KOPT-K1 (cell line): ENCODE results near the gene HERPUD2.

Experiments
- H3K27ac ChIP-seq: fragments of 200-600 bp; sonication (generic); 2 replicates; pipeline ENCODE4 v1.5.1; 2016; ENCODE audit warnings: antibody characterized with exemption, mild to moderate bottlenecking, low read depth, low read length; ENCODE audit not compliant: poor library complexity, severe bottlenecking
- H3K36me3 ChIP-seq: fragments of 200-600 bp; sonication (generic); 2 replicates; pipeline ENCODE4 v1.5.1; 2017; ENCODE audit warnings: antibody characterized with exemption, mild to moderate bottlenecking, low read length, moderate library complexity; ENCODE audit not compliant: insufficient read depth
- H3K9me3 ChIP-seq: fragments of 200-600 bp; sonication (generic); 2 replicates; pipeline ENCODE4 v1.5.1; 2017; ENCODE audit warnings: antibody characterized with exemption, low read length, mild to moderate bottlenecking; ENCODE audit not compliant: insufficient read depth, poor library complexity, severe bottlenecking

HERPUD2 gene, protein sequence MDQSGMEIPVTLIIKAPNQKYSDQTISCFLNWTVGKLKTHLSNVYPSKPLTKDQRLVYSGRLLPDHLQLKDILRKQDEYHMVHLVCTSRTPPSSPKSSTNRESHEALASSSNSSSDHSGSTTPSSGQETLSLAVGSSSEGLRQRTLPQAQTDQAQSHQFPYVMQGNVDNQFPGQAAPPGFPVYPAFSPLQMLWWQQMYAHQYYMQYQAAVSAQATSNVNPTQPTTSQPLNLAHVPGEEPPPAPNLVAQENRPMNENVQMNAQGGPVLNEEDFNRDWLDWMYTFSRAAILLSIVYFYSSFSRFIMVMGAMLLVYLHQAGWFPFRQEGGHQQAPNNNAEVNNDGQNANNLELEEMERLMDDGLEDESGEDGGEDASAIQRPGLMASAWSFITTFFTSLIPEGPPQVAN

DNA sequence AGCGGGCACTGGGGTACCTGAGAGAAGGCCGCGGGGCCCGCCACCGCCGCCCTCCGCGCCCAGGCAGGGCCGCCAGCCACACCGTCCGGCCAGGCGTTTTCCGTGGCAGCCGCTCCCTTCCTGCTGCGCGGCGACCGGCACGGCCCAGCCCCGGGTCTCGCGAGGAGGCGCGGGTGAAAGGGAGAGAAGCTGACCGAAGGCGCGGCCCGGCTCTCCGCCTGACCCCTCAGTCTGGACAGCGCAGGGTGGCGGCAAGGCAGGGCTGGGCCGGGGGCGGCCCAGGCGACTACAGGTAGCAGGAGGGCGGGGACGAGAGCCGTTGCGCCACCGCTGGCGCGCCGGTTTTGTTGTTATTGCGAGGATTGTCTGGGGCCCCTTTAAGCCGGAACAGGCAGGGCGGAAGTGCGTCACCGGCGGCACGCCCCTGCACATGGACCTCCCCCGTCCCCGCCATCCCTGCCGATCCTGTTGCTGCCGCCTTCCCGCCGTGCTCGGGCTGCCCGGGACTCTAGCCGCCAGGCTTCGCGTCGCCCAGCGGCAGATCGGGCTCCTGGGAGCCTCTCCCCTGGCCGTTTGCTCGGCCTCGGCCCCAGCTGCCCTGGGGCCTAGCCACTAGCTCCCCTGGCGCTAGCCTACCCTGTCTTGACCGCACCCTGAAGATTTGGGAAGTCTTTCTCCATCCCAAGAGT, at the start of gene HERPUD2:
Gene HERPUD2 (minus strand): TSS at position 352 of the 689 bp plus-strand sequence. CDS start 805 bp downstream, outside the sequence.
- peak within 1 kb of the TSS; percentile 90 for H3K27ac ChIP-seq
- H3K36me3 ChIP-seq, result no peaks in the 10 kb centered on the region
- no peaks in the 10 kb centered on the region for H3K9me3 ChIP-seq

- no peaks in the 10 kb centered on the region for H3K9me3 ChIP-seq
- no peak overlapping the region for H3K27ac ChIP-seq
- no peaks in the 10 kb centered on the region for H3K36me3 ChIP-seq
These were observed 44.0 kb upstream of the HERPUD2 start for GRCh38 chr7:35738889-35739288.

DNA sequence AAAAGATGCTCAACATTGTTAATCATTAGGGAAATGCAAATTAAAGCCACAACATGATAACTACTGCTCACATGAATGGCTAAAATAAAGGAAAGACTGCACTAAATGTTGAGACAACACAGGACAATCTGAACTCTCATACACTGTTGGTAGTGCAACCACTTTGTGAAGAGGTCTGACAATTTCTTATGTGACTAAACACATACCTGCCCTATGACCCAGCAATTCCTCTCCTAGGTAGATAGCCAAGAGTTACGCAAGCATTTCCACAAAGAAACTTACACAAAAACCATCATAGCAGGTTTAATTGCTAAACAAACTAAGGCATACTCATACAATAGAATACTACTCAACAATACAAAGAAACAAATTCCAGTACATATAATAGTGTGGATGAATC, 41.8 kb upstream of the HERPUD2 start:
- H3K36me3 ChIP-seq, result no peaks in the 10 kb centered on the region

DNA sequence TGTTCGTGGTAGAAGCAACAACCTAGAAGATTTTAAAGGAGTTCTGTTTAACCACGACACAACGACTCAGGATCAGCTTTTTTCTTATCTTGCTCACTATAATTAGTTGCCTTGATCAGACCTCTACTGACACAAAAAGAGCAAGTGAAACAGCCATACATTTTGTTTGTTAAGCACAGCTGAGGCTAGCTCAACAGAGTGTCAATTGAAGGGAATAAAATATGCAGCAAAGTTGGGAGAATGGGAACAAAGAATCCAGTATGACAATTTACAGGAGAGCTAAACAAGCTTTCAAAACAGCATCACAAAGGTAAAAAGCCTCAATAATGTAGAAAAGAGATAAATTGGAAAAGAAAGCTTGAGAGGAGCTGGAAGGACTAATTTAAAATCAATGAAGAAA, 40.5 kb upstream of the HERPUD2 start:
- no peak overlapping the region for H3K27ac ChIP-seq
- no peaks in the 10 kb centered on the region for H3K36me3 ChIP-seq
- no peaks in the 10 kb centered on the region for H3K9me3 ChIP-seq

More for the DNA sequence above, 41.8 kb upstream of the HERPUD2 start:
- no peaks in the 10 kb centered on the region for H3K9me3 ChIP-seq
- H3K27ac ChIP-seq, result no peak overlapping the region

- Histone ChIP-seq H3K36me3 (no peaks in the 10 kb centered on the region), H3K9me3 (no peaks in the 10 kb centered on the region), H3K27ac (no peak overlapping the region)
These were observed 39.1 kb upstream of the HERPUD2 start for GRCh38 chr7:35734001-35734483.

DNA sequence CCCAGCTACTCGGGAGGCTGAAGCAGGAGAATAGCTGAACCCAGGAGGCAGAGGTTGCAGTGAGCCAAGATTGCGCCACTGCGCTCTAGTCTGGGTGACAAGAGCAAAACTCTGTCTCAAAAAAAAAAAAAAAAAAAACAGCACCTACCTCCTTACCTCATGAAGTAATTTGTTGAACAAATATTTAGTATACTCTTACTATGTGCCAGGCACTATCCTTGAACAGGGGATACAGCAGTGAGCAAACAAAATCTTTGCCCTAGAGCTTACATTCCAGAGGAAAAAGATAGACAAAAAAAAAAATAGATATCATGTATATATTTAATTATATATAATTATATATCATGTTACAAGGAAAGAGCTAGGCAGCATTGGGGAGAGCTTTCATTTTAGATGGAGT, 36.4 kb upstream of the HERPUD2 start:
- H3K27ac ChIP-seq, result no peak overlapping the region
- H3K36me3 ChIP-seq, result no peaks in the 10 kb centered on the region
- H3K9me3 ChIP-seq, result no peaks in the 10 kb centered on the region

GRCh38 chr7:35729061-35729783, 34.3 kb upstream of the HERPUD2 start:
- Histone ChIP-seq H3K27ac (peak overlapping the region; percentile 30), H3K9me3 (no peaks in the 10 kb centered on the region), H3K36me3 (no peaks in the 10 kb centered on the region)

- Histone ChIP-seq H3K36me3 (no peaks in the 10 kb centered on the region), H3K27ac (peak overlapping the region; percentile 30)
These were observed 33.6 kb upstream of the HERPUD2 start for GRCh38 chr7:35728412-35729060.

GRCh38 chr7:35727571-35727970, 32.6 kb upstream of the HERPUD2 start:
- no peaks in the 10 kb centered on the region for H3K36me3 ChIP-seq
- H3K27ac ChIP-seq, result no peak overlapping the region
- no peaks in the 10 kb centered on the region for H3K9me3 ChIP-seq

More at GRCh38 chr7:35728412-35729060, 33.6 kb upstream of the HERPUD2 start:
- no peaks in the 10 kb centered on the region for H3K9me3 ChIP-seq

DNA sequence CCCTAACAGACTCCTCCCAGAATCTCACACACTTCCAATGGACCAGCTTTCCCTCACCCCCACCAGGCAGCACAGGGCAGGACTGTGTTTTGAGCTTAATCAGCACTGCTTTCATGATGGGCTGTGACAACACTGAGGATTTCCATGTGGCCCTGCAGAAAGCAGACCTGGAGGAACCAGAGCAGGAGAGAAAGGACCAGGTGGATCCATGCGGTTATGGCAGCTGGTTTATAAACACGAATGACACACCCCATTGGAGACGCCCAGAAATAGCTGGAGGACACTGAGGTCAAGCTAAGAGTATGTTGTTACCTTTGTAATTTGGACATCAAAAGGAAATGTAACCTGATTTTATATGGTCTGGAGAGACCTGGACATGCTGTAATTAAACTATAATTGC, 31.7 kb upstream of the HERPUD2 start:
- no peaks in the 10 kb centered on the region for H3K36me3 ChIP-seq
- H3K9me3 ChIP-seq, result no peaks in the 10 kb centered on the region
- no peak overlapping the region for H3K27ac ChIP-seq

- H3K27ac ChIP-seq, result peak overlapping the region; percentile 70
- no peaks in the 10 kb centered on the region for H3K36me3 ChIP-seq
- H3K9me3 ChIP-seq, result no peaks in the 10 kb centered on the region
These were observed 30.3 kb upstream of the HERPUD2 start for GRCh38 chr7:35725280-35725680.

- Histone ChIP-seq H3K27ac (no peak overlapping the region), H3K9me3 (no peaks in the 10 kb centered on the region), H3K36me3 (no peaks in the 10 kb centered on the region)
These were observed 28.1 kb upstream of the HERPUD2 start for GRCh38 chr7:35723011-35723410.

- Histone ChIP-seq H3K36me3 (no peaks in the 10 kb centered on the region), H3K27ac (no peak overlapping the region), H3K9me3 (no peaks in the 10 kb centered on the region)
These were observed 27.3 kb upstream of the HERPUD2 start for GRCh38 chr7:35722054-35722849.

DNA sequence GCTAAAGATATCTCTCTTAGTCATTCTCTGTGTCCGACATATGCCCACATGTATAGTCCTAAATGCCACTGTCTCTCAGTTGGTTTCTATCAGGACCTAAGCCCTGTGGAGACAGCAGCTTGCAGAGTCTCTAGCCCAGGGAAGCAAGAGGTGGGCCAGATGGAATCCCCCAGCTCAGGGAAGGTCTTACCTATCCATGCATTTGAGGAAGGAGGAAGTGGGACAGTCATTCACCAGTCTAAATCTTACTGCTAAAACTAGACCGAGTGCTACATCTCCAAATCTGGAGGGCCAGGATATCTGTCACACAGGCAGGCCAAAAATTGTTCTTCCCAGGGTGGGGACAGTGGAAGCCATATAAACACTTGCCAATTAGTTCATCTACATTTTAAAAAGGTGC, 26.4 kb upstream of the HERPUD2 start:
- Histone ChIP-seq H3K36me3 (no peaks in the 10 kb centered on the region), H3K9me3 (no peaks in the 10 kb centered on the region), H3K27ac (no peak overlapping the region)
